D721Med (cell line): Measurements from ENCODE around the gene ZNF622.

ENCODE experiments used
- DNase-seq: peaks from one replicate; pipeline ENCODE4 v3.0.0; 2011; ENCODE audit warnings: low spot score; ENCODE audit not compliant: insufficient read length
- FAIRE-seq: peaks from 2 replicates; lab custom pipeline; 2011; peaks lifted over from hg19 to GRCh38; lab: Jason Lieb, UNC
- TF ChIP-seq, protein P1 (sequence below): IDR thresholded peaks from 2 replicates; pipeline ENCODE4 v1.5.1; 2012; ENCODE audit warnings: mild to moderate bottlenecking, control low read depth; ENCODE audit not compliant: insufficient read depth; ENCODE audit errors: missing control alignments

The ZNF622 gene, protein sequence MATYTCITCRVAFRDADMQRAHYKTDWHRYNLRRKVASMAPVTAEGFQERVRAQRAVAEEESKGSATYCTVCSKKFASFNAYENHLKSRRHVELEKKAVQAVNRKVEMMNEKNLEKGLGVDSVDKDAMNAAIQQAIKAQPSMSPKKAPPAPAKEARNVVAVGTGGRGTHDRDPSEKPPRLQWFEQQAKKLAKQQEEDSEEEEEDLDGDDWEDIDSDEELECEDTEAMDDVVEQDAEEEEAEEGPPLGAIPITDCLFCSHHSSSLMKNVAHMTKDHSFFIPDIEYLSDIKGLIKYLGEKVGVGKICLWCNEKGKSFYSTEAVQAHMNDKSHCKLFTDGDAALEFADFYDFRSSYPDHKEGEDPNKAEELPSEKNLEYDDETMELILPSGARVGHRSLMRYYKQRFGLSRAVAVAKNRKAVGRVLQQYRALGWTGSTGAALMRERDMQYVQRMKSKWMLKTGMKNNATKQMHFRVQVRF

DNA sequence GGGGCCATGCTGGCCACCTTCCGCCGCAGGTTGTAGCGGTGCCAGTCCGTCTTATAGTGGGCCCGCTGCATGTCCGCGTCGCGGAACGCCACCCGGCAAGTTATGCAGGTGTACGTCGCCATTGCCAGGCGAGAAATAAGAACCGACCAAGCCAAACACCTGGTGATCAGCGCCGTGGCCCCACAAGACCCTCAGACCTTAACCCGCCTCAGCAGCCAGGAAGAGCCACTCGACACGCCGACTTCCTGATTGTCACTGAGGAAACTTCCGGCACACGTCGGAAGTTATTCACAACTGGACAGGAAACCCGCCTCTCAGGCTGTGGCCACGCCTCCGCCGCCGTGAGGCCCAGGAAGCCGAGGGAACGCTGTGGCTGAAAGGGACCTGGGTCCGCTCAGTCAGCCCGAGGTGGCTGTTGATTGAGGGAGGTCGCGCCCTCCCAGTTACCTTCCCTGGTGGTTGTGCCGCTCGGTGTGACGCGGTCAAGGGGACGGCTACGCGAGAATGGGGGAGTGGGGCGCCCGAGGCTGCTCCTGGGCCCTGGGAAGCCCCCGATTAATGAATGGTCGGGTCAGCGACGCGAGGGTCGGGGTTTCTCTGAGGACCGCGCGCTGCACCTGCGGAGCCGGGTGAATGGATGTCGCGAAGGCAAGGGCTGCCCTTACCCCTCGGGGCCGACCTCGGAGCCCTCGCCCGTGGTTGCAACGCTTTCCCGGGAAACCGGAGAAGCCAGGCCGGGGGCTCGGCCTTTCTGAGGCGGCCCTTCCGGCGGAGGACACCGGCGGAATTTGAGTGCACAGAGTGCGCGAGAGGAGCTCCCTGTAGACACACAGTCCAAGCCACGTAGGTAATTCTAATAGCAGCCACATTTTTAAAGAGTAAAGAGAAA lies at the start of gene ZNF622:
Gene ZNF622 (minus strand): TSS at position 257 of the 889 bp plus-strand sequence. CDS start 135 bp downstream, at position 122.
- FAIRE-seq (no peak), DNase-seq (peak; percentile 29)
- TF ChIP-seq, protein P1, sequence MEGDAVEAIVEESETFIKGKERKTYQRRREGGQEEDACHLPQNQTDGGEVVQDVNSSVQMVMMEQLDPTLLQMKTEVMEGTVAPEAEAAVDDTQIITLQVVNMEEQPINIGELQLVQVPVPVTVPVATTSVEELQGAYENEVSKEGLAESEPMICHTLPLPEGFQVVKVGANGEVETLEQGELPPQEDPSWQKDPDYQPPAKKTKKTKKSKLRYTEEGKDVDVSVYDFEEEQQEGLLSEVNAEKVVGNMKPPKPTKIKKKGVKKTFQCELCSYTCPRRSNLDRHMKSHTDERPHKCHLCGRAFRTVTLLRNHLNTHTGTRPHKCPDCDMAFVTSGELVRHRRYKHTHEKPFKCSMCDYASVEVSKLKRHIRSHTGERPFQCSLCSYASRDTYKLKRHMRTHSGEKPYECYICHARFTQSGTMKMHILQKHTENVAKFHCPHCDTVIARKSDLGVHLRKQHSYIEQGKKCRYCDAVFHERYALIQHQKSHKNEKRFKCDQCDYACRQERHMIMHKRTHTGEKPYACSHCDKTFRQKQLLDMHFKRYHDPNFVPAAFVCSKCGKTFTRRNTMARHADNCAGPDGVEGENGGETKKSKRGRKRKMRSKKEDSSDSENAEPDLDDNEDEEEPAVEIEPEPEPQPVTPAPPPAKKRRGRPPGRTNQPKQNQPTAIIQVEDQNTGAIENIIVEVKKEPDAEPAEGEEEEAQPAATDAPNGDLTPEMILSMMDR: no peak

DNA sequence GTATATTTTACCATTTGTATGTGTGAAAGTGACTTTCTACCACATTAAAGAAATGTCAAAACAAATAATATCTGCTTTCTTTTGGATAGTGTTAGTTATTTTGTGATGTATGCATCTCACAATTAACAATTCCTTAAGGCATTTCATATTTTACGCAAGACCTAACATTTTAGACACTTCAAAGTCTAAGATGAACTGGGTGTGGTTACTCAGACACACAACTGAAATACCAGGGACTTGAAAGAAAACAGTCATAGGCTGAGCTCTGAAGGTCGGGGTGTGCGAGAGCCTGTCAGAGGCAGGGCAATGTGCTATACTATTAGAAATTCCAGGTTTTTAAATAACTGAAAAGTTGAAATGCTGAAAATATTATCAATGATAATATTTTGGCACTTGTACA lies 44.5 kb upstream of the ZNF622 start:
- no peak for FAIRE-seq
- TF ChIP-seq, protein P1: no peak
- no peak for DNase-seq

DNA sequence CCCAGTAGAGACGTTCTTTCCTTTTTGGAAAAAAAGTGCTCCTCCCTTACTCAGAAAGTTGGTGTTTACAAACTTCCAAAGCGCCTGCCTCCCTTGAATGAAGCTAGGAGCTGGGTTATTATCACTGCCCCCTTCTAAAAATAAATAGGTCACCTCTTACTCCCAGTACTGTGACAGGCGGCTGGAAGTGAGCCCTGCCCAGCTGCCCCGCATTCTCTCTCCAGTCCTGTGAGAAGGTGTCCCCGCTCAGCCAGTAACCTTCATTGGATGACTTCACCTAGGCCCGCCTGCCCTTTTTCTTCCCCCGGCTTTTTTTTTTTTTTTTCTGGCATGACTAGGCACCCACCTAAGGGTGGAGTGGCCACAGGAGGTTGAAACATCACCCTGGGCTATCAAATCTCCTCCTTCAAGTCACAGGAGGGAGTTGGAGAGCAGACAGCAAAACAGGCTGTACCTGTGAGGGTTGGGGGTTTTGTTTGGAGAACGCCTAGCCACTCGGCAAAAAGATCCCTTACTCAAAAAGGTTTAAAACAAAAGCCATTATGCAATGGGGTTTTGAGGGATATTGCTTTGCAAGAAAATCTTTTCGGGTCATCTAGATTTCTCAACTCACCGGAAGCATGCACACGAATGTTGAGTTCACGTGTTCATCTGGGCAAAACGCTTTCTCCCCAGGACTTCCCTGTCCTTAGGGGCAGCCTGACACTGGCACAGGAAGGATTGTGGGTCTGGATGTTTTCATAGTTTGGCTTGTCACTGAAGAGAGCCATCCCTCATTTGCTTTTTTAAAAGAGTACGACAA lies 43.3 kb upstream of the ZNF622 start:
- TF ChIP-seq, protein P1: no peak

DNA sequence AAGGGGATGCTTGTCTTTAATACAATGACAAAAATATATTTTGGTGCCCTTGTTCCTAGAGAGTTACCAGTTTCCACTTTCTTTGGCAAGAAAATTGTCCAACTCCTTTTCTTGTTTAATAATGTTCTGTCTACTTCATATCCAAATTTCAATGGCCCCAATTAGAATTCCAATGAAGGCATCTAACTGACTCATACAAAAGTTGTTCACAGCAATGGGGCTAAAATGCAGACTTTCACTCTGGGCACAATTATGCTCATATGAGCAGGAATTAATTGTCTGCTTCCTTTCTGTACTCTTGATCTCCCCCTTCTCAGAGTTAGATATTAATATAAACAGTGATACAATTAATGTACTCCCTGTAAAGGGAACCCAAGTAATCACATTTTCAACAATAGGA lies 42.1 kb upstream of the ZNF622 start:
- no peak for DNase-seq
- TF ChIP-seq, protein P1: no peak
- no peak for FAIRE-seq

More for the DNA sequence above, 43.3 kb upstream of the ZNF622 start:
- DNase-seq (no peak), FAIRE-seq (no peak)

DNA sequence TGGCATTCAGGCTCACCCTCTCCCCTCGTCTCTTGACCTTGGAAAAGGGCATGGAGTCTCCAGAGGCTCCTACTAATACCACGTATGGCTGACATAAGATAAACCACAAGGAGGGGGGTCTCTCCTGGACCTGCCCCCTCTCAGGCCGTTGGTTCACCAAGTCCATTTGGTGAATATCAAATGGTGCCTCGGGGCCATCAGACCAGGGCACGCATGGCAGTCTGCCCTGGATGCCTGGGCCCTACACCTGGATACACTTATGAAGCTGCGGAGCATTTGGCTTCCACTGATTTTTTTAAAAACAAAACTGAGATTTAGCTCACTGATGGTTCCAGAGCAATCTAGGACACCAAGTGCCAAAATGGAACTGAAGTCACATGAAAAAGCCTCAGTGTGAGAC lies 40.3 kb upstream of the ZNF622 start:
- FAIRE-seq (no peak), DNase-seq (no peak)
- TF ChIP-seq, protein P1: no peak

DNA sequence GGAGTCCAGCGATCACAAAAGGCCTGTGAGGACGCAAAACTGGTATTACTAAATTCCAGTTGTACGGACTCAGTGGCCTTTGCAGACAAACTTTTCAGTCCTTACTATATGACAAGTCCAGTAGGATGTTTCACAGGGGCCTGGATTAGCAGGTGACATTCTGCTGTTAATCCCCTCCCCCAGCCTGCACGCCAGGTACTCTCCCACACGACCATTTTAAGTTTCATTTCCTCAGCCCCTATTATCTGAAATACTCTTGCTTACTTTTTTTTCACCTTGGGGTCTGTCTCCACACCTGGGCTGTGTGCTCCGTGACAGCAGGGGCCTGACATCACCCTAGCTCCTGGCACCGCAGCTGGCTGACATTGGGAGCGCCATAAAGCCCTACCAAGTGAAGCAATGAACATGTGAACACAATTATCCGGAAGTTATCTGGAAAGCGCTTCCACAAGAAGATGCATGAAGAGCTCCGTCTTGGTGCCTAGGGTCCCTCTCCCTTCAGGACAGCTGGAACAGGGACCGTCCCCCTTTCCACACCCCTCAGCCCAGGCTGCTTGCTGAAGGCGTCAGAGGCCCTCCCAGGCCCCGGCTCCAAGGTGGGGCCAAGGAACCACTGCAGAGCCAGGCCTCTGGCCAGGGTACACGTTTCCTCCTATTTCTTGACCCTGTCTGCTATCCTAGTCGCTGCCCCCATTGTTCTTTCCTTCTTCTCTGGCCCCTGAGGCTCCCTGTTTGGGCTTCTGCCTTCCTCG lies 39.7 kb upstream of the ZNF622 start:
- FAIRE-seq (no peak), DNase-seq (no peak)
- TF ChIP-seq, protein P1: no peak
